SJCRH30 (cell line): ENCODE data around the gene PTGES. TPM values are rescaled to one million over a fixed set of nuclear protein-coding genes. Genes with fewer than 3 reads are reported as not detected.
"Not testable (repeated sequence)": the region's sequence is repeated elsewhere in the genome, so short reads cannot be mapped to it uniquely, and the experiment has no call there.

ENCODE experiments used
- DNase-seq, 2 experiments: peaks; one replicate each; pipeline ENCODE4 v3.0.0-alpha.2; 2015 to 2020
- H3K27ac ChIP-seq: fragments of 250-450 bp; sonication (Bioruptor Pico); 2 replicates; pipeline ENCODE4 v1.5.1; 2020; ENCODE audit warnings: mild to moderate bottlenecking, moderate library complexity
- H3K27me3 ChIP-seq: fragments of 250-450 bp; sonication (Bioruptor Pico); 2 replicates; pipeline ENCODE4 v1.5.1; 2020; ENCODE audit warnings: mild to moderate bottlenecking, moderate library complexity
- H3K36me3 ChIP-seq: fragments of 250-450 bp; sonication (Bioruptor Pico); 2 replicates; pipeline ENCODE4 v1.5.1; 2020; ENCODE audit warnings: mild to moderate bottlenecking, moderate library complexity
- H3K4me1 ChIP-seq: fragments of 250-450 bp; sonication (Bioruptor Pico); 2 replicates; pipeline ENCODE4 v1.5.1; 2020; ENCODE audit warnings: mild to moderate bottlenecking, moderate library complexity
- H3K4me3 ChIP-seq: fragments of 250-450 bp; sonication (Bioruptor Pico); 2 replicates; pipeline ENCODE4 v1.5.1; 2020; ENCODE audit warnings: mild to moderate bottlenecking, moderate library complexity
- H3K9me3 ChIP-seq: fragments of 250-450 bp; sonication (Bioruptor Pico); replicated peaks from 2 replicates; pipeline ENCODE4 v1.5.1; 2020; ENCODE audit warnings: mild to moderate bottlenecking, moderate library complexity
- total RNA-seq: library from RNA; depleted of rRNA; stranded (reverse); fragments of >200 nt; shearing (Covaris generic); gene quantifications from 2 replicates; pipeline ENCODE4 v1.2.3, GENCODE V29; 2014; rRNA removed

PTGES gene
- total RNA-seq = 0.76 and 0.91 TPM in 2 replicates

- H3K4me1 ChIP-seq = peaks cover 20% of the 10 kb centered on the region
- H3K27ac ChIP-seq = no peak within 1 kb of the TSS
- no peak within 1 kb of the TSS for H3K4me3 ChIP-seq
- peaks cover 9% of the 10 kb centered on the region for H3K27me3 ChIP-seq
- H3K9me3 ChIP-seq = no peaks in the 10 kb centered on the region
- H3K36me3 ChIP-seq = no peaks in the 10 kb centered on the region
- peak; percentile 82 to 83 for DNase-seq
Observed at GRCh38 chr9:129752900-129753729, at the start of gene PTGES. TSS of gene PTGES (minus strand) at chr9:129753042. CDS start at chr9:129753012, 30 bp downstream.

GRCh38 chr9:129801504-129801903, 48.7 kb upstream of the PTGES start:
- Histone ChIP-seq H3K4me1 (no peaks in the 10 kb centered on the region), H3K36me3 (0 out of 2 replicates have a peak, but pooled peaks cover under 1% of the 10 kb centered on the region), H3K9me3 (no peaks in the 10 kb centered on the region), H3K27ac (no peak overlapping the region), H3K4me3 (no peak overlapping the region), H3K27me3 (peaks cover 3% of the 10 kb centered on the region)
- no peak for DNase-seq

- no peaks in the 10 kb centered on the region for H3K4me1 ChIP-seq
- H3K36me3 ChIP-seq = no peaks in the 10 kb centered on the region
- H3K4me3 ChIP-seq = no peak overlapping the region
- H3K27me3 ChIP-seq = peaks cover 15% of the 10 kb centered on the region
- H3K27ac ChIP-seq = no peak overlapping the region
- no peak for DNase-seq
- H3K9me3 ChIP-seq = no peaks in the 10 kb centered on the region
Observed at GRCh38 chr9:129798973-129799372, 46.1 kb upstream of the PTGES start.

GRCh38 chr9:129796029-129796428, 43.2 kb upstream of the PTGES start:
- H3K27ac ChIP-seq, H3K36me3 ChIP-seq, H3K4me3 ChIP-seq, DNase-seq, H3K4me1 ChIP-seq, H3K9me3 ChIP-seq: not testable (repeated sequence)
- H3K27me3 ChIP-seq = peaks cover 15% of the 10 kb centered on the region

GRCh38 chr9:129794549-129794948, 41.7 kb upstream of the PTGES start:
- Histone ChIP-seq H3K9me3 (no peaks in the 10 kb centered on the region), H3K27ac (no peak overlapping the region), H3K36me3 (no peaks in the 10 kb centered on the region), H3K4me3 (no peak overlapping the region), H3K27me3 (peaks cover 15% of the 10 kb centered on the region), H3K4me1 (no peaks in the 10 kb centered on the region)
- DNase-seq = no peak

- Histone ChIP-seq H3K4me1 (no peaks in the 10 kb centered on the region), H3K4me3 (no peak overlapping the region), H3K36me3 (no peaks in the 10 kb centered on the region), H3K27ac (no peak overlapping the region), H3K27me3 (peaks cover 27% of the 10 kb centered on the region), H3K9me3 (no peaks in the 10 kb centered on the region)
- DNase-seq = no peak
Observed at GRCh38 chr9:129786481-129786880, 33.6 kb upstream of the PTGES start.

- Histone ChIP-seq H3K27me3 (peaks cover 27% of the 10 kb centered on the region), H3K36me3 (no peaks in the 10 kb centered on the region), H3K4me3 (no peak overlapping the region), H3K4me1 (no peaks in the 10 kb centered on the region), H3K27ac (no peak overlapping the region), H3K9me3 (no peaks in the 10 kb centered on the region)
- DNase-seq = no peak
Observed at GRCh38 chr9:129785866-129786265, 33.0 kb upstream of the PTGES start.

- H3K27me3 ChIP-seq = peaks cover 27% of the 10 kb centered on the region
- not testable (repeated sequence) for DNase-seq
Observed at GRCh38 chr9:129784970-129785369, 32.1 kb upstream of the PTGES start.

GRCh38 chr9:129783516-129784361, 30.9 kb upstream of the PTGES start:
- Histone ChIP-seq H3K4me3 (no peak overlapping the region), H3K27ac (no peak overlapping the region), H3K4me1 (no peaks in the 10 kb centered on the region), H3K9me3 (no peaks in the 10 kb centered on the region), H3K36me3 (no peaks in the 10 kb centered on the region), H3K27me3 (peaks cover 27% of the 10 kb centered on the region)
- DNase-seq = peak; percentile 75 to 90

More at GRCh38 chr9:129784970-129785369, 32.1 kb upstream of the PTGES start:
- not testable (repeated sequence) for H3K4me1 ChIP-seq, H3K4me3 ChIP-seq, H3K9me3 ChIP-seq, H3K27ac ChIP-seq, H3K36me3 ChIP-seq

GRCh38 chr9:129781981-129782380, 29.1 kb upstream of the PTGES start:
- Histone ChIP-seq H3K4me3 (no peak overlapping the region), H3K4me1 (peaks cover 6% of the 10 kb centered on the region), H3K9me3 (no peaks in the 10 kb centered on the region), H3K27me3 (peaks cover 19% of the 10 kb centered on the region), H3K36me3 (no peaks in the 10 kb centered on the region), H3K27ac (no peak overlapping the region)
- DNase-seq = no peak

GRCh38 chr9:129781131-129781530, 28.3 kb upstream of the PTGES start:
- no peak for DNase-seq
- Histone ChIP-seq H3K27ac (no peak overlapping the region), H3K9me3 (no peaks in the 10 kb centered on the region), H3K27me3 (peaks cover 17% of the 10 kb centered on the region), H3K36me3 (no peaks in the 10 kb centered on the region), H3K4me1 (peaks cover 15% of the 10 kb centered on the region), H3K4me3 (no peak overlapping the region)

- DNase-seq = no peak
- peaks cover 11% of the 10 kb centered on the region for H3K27me3 ChIP-seq
- H3K36me3 ChIP-seq = no peaks in the 10 kb centered on the region
- peaks cover 27% of the 10 kb centered on the region for H3K4me1 ChIP-seq
- no peaks in the 10 kb centered on the region for H3K9me3 ChIP-seq
- H3K27ac ChIP-seq = no peak overlapping the region
- no peak overlapping the region for H3K4me3 ChIP-seq
Observed at GRCh38 chr9:129779560-129780190, 26.8 kb upstream of the PTGES start.

- H3K4me3 ChIP-seq = no peak overlapping the region
- H3K9me3 ChIP-seq = no peaks in the 10 kb centered on the region
- peaks cover 11% of the 10 kb centered on the region for H3K27me3 ChIP-seq
- no peak overlapping the region for H3K27ac ChIP-seq
- peaks cover 31% of the 10 kb centered on the region for H3K4me1 ChIP-seq
- no peak for DNase-seq
- H3K36me3 ChIP-seq = no peaks in the 10 kb centered on the region
Observed at GRCh38 chr9:129778469-129778868, 25.6 kb upstream of the PTGES start.

GRCh38 chr9:129777769-129778130, 24.9 kb upstream of the PTGES start:
- Histone ChIP-seq H3K27ac (no peak overlapping the region; the same call in 1 of the 2 replicates), H3K4me1 (peaks cover 31% of the 10 kb centered on the region), H3K27me3 (peaks cover 8% of the 10 kb centered on the region), H3K36me3 (no peaks in the 10 kb centered on the region), H3K9me3 (no peaks in the 10 kb centered on the region), H3K4me3 (no peak overlapping the region)
- DNase-seq = peak; percentile 29 to 54
